ENCODE data around the gene ANKRD1. TPM values are rescaled to one million over a fixed set of nuclear protein-coding genes. Genes with fewer than 3 reads are reported as not detected.

Gene ANKRD1
- not detected for total RNA-seq

GRCh38 chr10:90920986-90921666 lies at the start of gene ANKRD1:
ANKRD1 (minus strand) TSS chr10:90921087; CDS start chr10:90921027, 60 bp downstream.
- Mint-ChIP-seq H3K36me3 (no peaks in the 10 kb centered on the region), H3K27ac (no peak within 1 kb of the TSS), H3K4me3 (no peak within 1 kb of the TSS), H3K27me3 (peaks cover 41% of the 10 kb centered on the region), H3K4me1 (no peaks in the 10 kb centered on the region), H3K9me3 (no peaks in the 10 kb centered on the region)
- ATAC-seq (ENCODE audit: low read depth) (no peak), DNase-seq (no peak)
- POLR2A ChIA-PET, result no interaction called here

- Mint-ChIP-seq H3K4me3 (no peak overlapping the region), H3K9me3 (peaks cover 2% of the 10 kb centered on the region), H3K36me3 (no peaks in the 10 kb centered on the region), H3K4me1 (no peaks in the 10 kb centered on the region), H3K27me3 (peaks cover 20% of the 10 kb centered on the region), H3K27ac (no peak overlapping the region)
- DNase-seq, result no peak
- ATAC-seq (ENCODE audit: low read depth), result no peak
- POLR2A ChIA-PET, result no interaction called here
Observed at GRCh38 chr10:90969947-90970673, 49.2 kb upstream of the ANKRD1 start.

- H3K9me3 Mint-ChIP-seq, result no peaks in the 10 kb centered on the region
Observed at GRCh38 chr10:90969121-90969534, 48.2 kb upstream of the ANKRD1 start.

GRCh38 chr10:90968328-90969081 lies 47.6 kb upstream of the ANKRD1 start:
- Mint-ChIP-seq H3K9me3 (no peaks in the 10 kb centered on the region), H3K36me3 (no peaks in the 10 kb centered on the region), H3K4me1 (no peaks in the 10 kb centered on the region), H3K27me3 (peaks cover 18% of the 10 kb centered on the region), H3K4me3 (no peak overlapping the region), H3K27ac (no peak overlapping the region)
- POLR2A ChIA-PET, result no interaction called here
- ATAC-seq (ENCODE audit: low read depth), result no peak
- DNase-seq, result no peak

More at GRCh38 chr10:90969121-90969534, 48.2 kb upstream of the ANKRD1 start:
- POLR2A ChIA-PET, result no interaction called here
- H3K27ac Mint-ChIP-seq, result no peak overlapping the region
- H3K4me3 Mint-ChIP-seq, result no peak overlapping the region
- ATAC-seq (ENCODE audit: low read depth) (no peak), DNase-seq (no peak)
- no peaks in the 10 kb centered on the region for H3K4me1 Mint-ChIP-seq
- H3K36me3 Mint-ChIP-seq, result no peaks in the 10 kb centered on the region
- H3K27me3 Mint-ChIP-seq, result peaks cover 18% of the 10 kb centered on the region

GRCh38 chr10:90967865-90968264 lies 47.0 kb upstream of the ANKRD1 start:
- POLR2A ChIA-PET, result no interaction called here
- H3K27ac Mint-ChIP-seq, result no peak overlapping the region
- no peak overlapping the region for H3K4me3 Mint-ChIP-seq
- ATAC-seq (ENCODE audit: low read depth) (no peak), DNase-seq (no peak)
- no peaks in the 10 kb centered on the region for H3K9me3 Mint-ChIP-seq
- peaks cover 13% of the 10 kb centered on the region for H3K27me3 Mint-ChIP-seq
- no peaks in the 10 kb centered on the region for H3K4me1 Mint-ChIP-seq
- H3K36me3 Mint-ChIP-seq, result no peaks in the 10 kb centered on the region

GRCh38 chr10:90966146-90966545 lies 45.3 kb upstream of the ANKRD1 start:
- no peak for DNase-seq
- Mint-ChIP-seq H3K36me3 (no peaks in the 10 kb centered on the region), H3K9me3 (no peaks in the 10 kb centered on the region), H3K27me3 (peaks cover 13% of the 10 kb centered on the region), H3K27ac (no peak overlapping the region), H3K4me3 (no peak overlapping the region), H3K4me1 (no peaks in the 10 kb centered on the region)
- POLR2A ChIA-PET, result no interaction called here
- ATAC-seq (ENCODE audit: low read depth), result no peak

- ATAC-seq (ENCODE audit: low read depth) (no peak), DNase-seq (no peak)
- no peaks in the 10 kb centered on the region for H3K36me3 Mint-ChIP-seq
- POLR2A ChIA-PET, result no interaction called here
- no peak overlapping the region for H3K27ac Mint-ChIP-seq
- H3K4me3 Mint-ChIP-seq, result no peak overlapping the region
- H3K27me3 Mint-ChIP-seq, result peaks cover 13% of the 10 kb centered on the region
- H3K9me3 Mint-ChIP-seq, result no peaks in the 10 kb centered on the region
- H3K4me1 Mint-ChIP-seq, result no peaks in the 10 kb centered on the region
Observed at GRCh38 chr10:90965720-90966119, 44.8 kb upstream of the ANKRD1 start.

- H3K4me1 Mint-ChIP-seq, result no peaks in the 10 kb centered on the region
- H3K4me3 Mint-ChIP-seq, result no peak overlapping the region
- POLR2A ChIA-PET, result no interaction called here
- ATAC-seq (ENCODE audit: low read depth) (no peak), DNase-seq (no peak)
- H3K27ac Mint-ChIP-seq, result no peak overlapping the region
- H3K36me3 Mint-ChIP-seq, result no peaks in the 10 kb centered on the region
- H3K27me3 Mint-ChIP-seq, result peaks cover 13% of the 10 kb centered on the region
- H3K9me3 Mint-ChIP-seq, result no peaks in the 10 kb centered on the region
Observed at GRCh38 chr10:90964781-90965465, 44.0 kb upstream of the ANKRD1 start.

GRCh38 chr10:90963331-90963730 lies 42.4 kb upstream of the ANKRD1 start:
- Mint-ChIP-seq H3K36me3 (no peaks in the 10 kb centered on the region), H3K9me3 (no peaks in the 10 kb centered on the region), H3K27ac (no peak overlapping the region), H3K4me1 (no peaks in the 10 kb centered on the region), H3K27me3 (peaks cover 5% of the 10 kb centered on the region), H3K4me3 (no peak overlapping the region)
- no peak for ATAC-seq (ENCODE audit: low read depth)
- POLR2A ChIA-PET, result no interaction called here
- DNase-seq, result no peak

- no peak for DNase-seq
- POLR2A ChIA-PET, result no interaction called here
- no peak for ATAC-seq (ENCODE audit: low read depth)
- Mint-ChIP-seq H3K27me3 (peaks cover under 1% of the 10 kb centered on the region), H3K4me1 (no peaks in the 10 kb centered on the region), H3K4me3 (no peak overlapping the region), H3K9me3 (no peaks in the 10 kb centered on the region), H3K27ac (no peak overlapping the region), H3K36me3 (no peaks in the 10 kb centered on the region)
Observed at GRCh38 chr10:90960355-90960814, 39.5 kb upstream of the ANKRD1 start.

GRCh38 chr10:90959826-90960225 lies 38.9 kb upstream of the ANKRD1 start:
- Mint-ChIP-seq H3K36me3 (no peaks in the 10 kb centered on the region), H3K27ac (no peak overlapping the region), H3K27me3 (no peaks in the 10 kb centered on the region), H3K9me3 (no peaks in the 10 kb centered on the region), H3K4me1 (no peaks in the 10 kb centered on the region), H3K4me3 (no peak overlapping the region)
- POLR2A ChIA-PET, result no interaction called here
- DNase-seq (no peak), ATAC-seq (ENCODE audit: low read depth) (no peak)

GRCh38 chr10:90958781-90959180 lies 37.9 kb upstream of the ANKRD1 start:
- ATAC-seq (ENCODE audit: low read depth), result no peak
- no peak overlapping the region for H3K4me3 Mint-ChIP-seq
- H3K27me3 Mint-ChIP-seq, result peaks cover 3% of the 10 kb centered on the region
- H3K27ac Mint-ChIP-seq, result no peak overlapping the region
- H3K9me3 Mint-ChIP-seq, result no peaks in the 10 kb centered on the region
- peaks cover 2% of the 10 kb centered on the region for H3K36me3 Mint-ChIP-seq
- DNase-seq, result no peak
- no peaks in the 10 kb centered on the region for H3K4me1 Mint-ChIP-seq
- POLR2A ChIA-PET, result no interaction called here
